ENCODE data around the gene TTC16. TPM values are rescaled to one million over a fixed set of nuclear protein-coding genes. Genes with fewer than 3 reads are reported as not detected.

TTC16 gene
- total and polyA plus RNA-seq, 8 donors, result 0.08 to 0.12 TPM; not detected in 6

GRCh38 chr9:127744398-127745110 lies 28.7 kb downstream of the TTC16 start:
- DNase-seq, result no peak
- Histone ChIP-seq H3K27me3 (peaks cover 0 to 46% (median 11%) of the 10 kb centered on the region in 3 donors), H3K4me3 (no peak overlapping the region), H3K27ac (no peak overlapping the region), H3K4me1 (peaks cover 11 to 31% (median 20%) of the 10 kb centered on the region in 4 donors), H3K9me3 (no peaks in the 10 kb centered on the region), H3K36me3 (peaks cover 4 to 68% (median 46%) of the 10 kb centered on the region in 4 donors)
- intact Hi-C loops (cut with DNase I; ENCODE audit: low total_unique reads), result no loop called here
- no peak for TF ChIP-seq POLR2A (IDR thresholded peaks at IDR 0.05)
- TF ChIP-seq CTCF (IDR thresholded peaks at IDR 0.05), result no peak
- no peak for TF ChIP-seq EP300 (IDR thresholded peaks at IDR 0.05)
- TF ChIP-seq POLR2AphosphoS5 (IDR thresholded peaks at IDR 0.05), result no peak
- 91 to 94% (median 92%) methylated on average over 13 to 19 of the region's 19 CpGs for WGBS, 5 donors

GRCh38 chr9:127746959-127747569 lies 31.2 kb downstream of the TTC16 start:
- Histone ChIP-seq H3K9me3 (no peaks in the 10 kb centered on the region), H3K36me3 (peaks cover 4 to 71% (median 44%) of the 10 kb centered on the region in 4 donors), H3K4me3 (no peak overlapping the region), H3K27me3 (peaks cover 0 to 56% (median 4%) of the 10 kb centered on the region in 3 donors), H3K4me1 (peaks cover 0 to 11% (median 6%) of the 10 kb centered on the region in 4 donors), H3K27ac (no peak overlapping the region)
- 61 to 75% (median 64%) methylated on average over 13 to 15 of the region's 15 CpGs for WGBS, 5 donors
- no peak for DNase-seq
- TF ChIP-seq POLR2AphosphoS5 (IDR thresholded peaks at IDR 0.05) (no peak), CTCF (IDR thresholded peaks at IDR 0.05) (no peak), POLR2A (IDR thresholded peaks at IDR 0.05) (no peak), EP300 (IDR thresholded peaks at IDR 0.05) (no peak)
- intact Hi-C loops (cut with DNase I; ENCODE audit: low total_unique reads), result no loop called here

- intact Hi-C loops (cut with DNase I; ENCODE audit: low total_unique reads), result no loop called here
- Histone ChIP-seq H3K27ac (no peak overlapping the region), H3K36me3 (peaks cover 4 to 62% (median 39%) of the 10 kb centered on the region in 4 donors), H3K9me3 (no peaks in the 10 kb centered on the region), H3K27me3 (peaks cover 0 to 64% (median 8%) of the 10 kb centered on the region in 3 donors), H3K4me3 (no peak overlapping the region), H3K4me1 (peaks cover 0 to 4% (median 2%) of the 10 kb centered on the region in 4 donors)
- TF ChIP-seq POLR2A (IDR thresholded peaks at IDR 0.05), result no peak
- no peak for TF ChIP-seq EP300 (IDR thresholded peaks at IDR 0.05)
- TF ChIP-seq CTCF (IDR thresholded peaks at IDR 0.05), result no peak
- no peak for TF ChIP-seq POLR2AphosphoS5 (IDR thresholded peaks at IDR 0.05)
- DNase-seq, result no peak
- 90 to 96% (median 92%) methylated on average over 21 to 26 of the region's 26 CpGs for WGBS, 5 donors
Observed at GRCh38 chr9:127749090-127749787, 33.4 kb downstream of the TTC16 start.
